ENCODE measurements around the gene QKI.

- no peak for TF ChIP-seq POLR2A (IDR thresholded peaks at IDR 0.05)
- no peak for TF ChIP-seq CTCF (IDR thresholded peaks at IDR 0.05)
These were observed 86.9 kb downstream of the QKI start for GRCh38 chr6:163501439-163501838.
